ENCODE measurements around the gene GDI1.

- TF ChIP-seq CTCF (IDR thresholded peaks at IDR 0.05) = no peak
- no peak for TF ChIP-seq POLR2A (IDR thresholded peaks at IDR 0.05)
These were observed 34.1 kb downstream of the GDI1 start for GRCh38 chrX:154470914-154471568.

Data from Peyer's patch (tissue), 4 donors.